GM23338 (cell line): ENCODE measurements around the gene FOXK2. TPM values are rescaled to one million over a fixed set of nuclear protein-coding genes. Genes with fewer than 3 reads are reported as not detected.
"Not testable (repeated sequence)": the region's sequence is repeated elsewhere in the genome, so short reads cannot be mapped to it uniquely, and the experiment has no call there.

Source experiments
- ATAC-seq: fragments of 200-7000 bp; cut with Tn5 transposase; 3 replicates; pipeline ENCODE4 v1.9.1; 2020
- DNase-seq: peaks from one replicate; pipeline ENCODE4 v3.0.0-alpha.2; 2015; ENCODE audit warnings: low spot score
- H2AFZ ChIP-seq: fragments of 200-600 bp; sonication (generic); 2 replicates; pipeline ENCODE4 v1.8.0; 2016; ENCODE audit warnings: antibody characterized with exemption, mild to moderate bottlenecking, moderate library complexity
- H3F3A ChIP-seq: fragments of 200-600 bp; sonication (generic); replicated peaks from 2 replicates; pipeline ENCODE4 v1.8.0; 2017; ENCODE audit warnings: antibody characterized with exemption, mixed run types, low read depth
- H3K27ac ChIP-seq: fragments of 200-600 bp; sonication (generic); 2 replicates; pipeline ENCODE4 v1.6.1; 2016; ENCODE audit warnings: low read depth
- H3K27me3 ChIP-seq: fragments of 200-600 bp; sonication (generic); 2 replicates; pipeline ENCODE4 v1.8.0; 2016; ENCODE audit warnings: mild to moderate bottlenecking, mixed run types, moderate library complexity; ENCODE audit not compliant: insufficient read depth
- H3K36me3 ChIP-seq: fragments of 200-600 bp; sonication (generic); 2 replicates; pipeline ENCODE4 v1.8.0; 2016; ENCODE audit warnings: mild to moderate bottlenecking; ENCODE audit not compliant: insufficient read depth
- H3K4me1 ChIP-seq: fragments of 200-600 bp; sonication (generic); 2 replicates; pipeline ENCODE4 v1.8.0; 2016; ENCODE audit warnings: mild to moderate bottlenecking, moderate library complexity; ENCODE audit not compliant: insufficient read depth
- H3K4me2 ChIP-seq: fragments of 200-600 bp; sonication (generic); 2 replicates; pipeline ENCODE4 v1.7.1; 2017; ENCODE audit warnings: mixed run types
- H3K4me3 ChIP-seq: fragments of 200-600 bp; sonication (generic); 2 replicates; pipeline ENCODE4 v1.6.1; 2016; ENCODE audit warnings: mixed run types
- H3K79me2 ChIP-seq: fragments of 200-600 bp; sonication (generic); replicated peaks from 2 replicates; pipeline ENCODE4 v1.8.0; 2017; ENCODE audit warnings: mild to moderate bottlenecking; ENCODE audit not compliant: insufficient read depth
- H3K9me2 ChIP-seq: fragments of 200-600 bp; sonication (generic); 2 replicates; pipeline ENCODE4 v1.8.0; 2017; ENCODE audit not compliant: insufficient read depth
- H4K20me1 ChIP-seq: fragments of 200-600 bp; sonication (generic); replicated peaks from 2 replicates; pipeline ENCODE4 v1.8.0; 2017; ENCODE audit warnings: mild to moderate bottlenecking; ENCODE audit not compliant: insufficient read depth
- H3K27ac Mint-ChIP-seq: 2 replicates; pipeline ENCODE4 v1.8.0; 2020; ENCODE audit warnings: inconsistent platforms, mild to moderate bottlenecking, moderate library complexity, mixed read lengths
- H3K27me3 Mint-ChIP-seq: 3 replicates; pipeline ENCODE4 v1.8.0; 2022; ENCODE audit warnings: low read depth, mild to moderate bottlenecking, moderate library complexity, mixed read lengths, inconsistent platforms; ENCODE audit not compliant: insufficient read depth, poor library complexity
- H3K36me3 Mint-ChIP-seq: 3 replicates; pipeline ENCODE4 v1.8.0; 2021; ENCODE audit warnings: low read depth, mild to moderate bottlenecking, inconsistent platforms, moderate library complexity, mixed read lengths
- H3K4me1 Mint-ChIP-seq: 3 replicates; pipeline ENCODE4 v1.8.0; 2020; ENCODE audit warnings: mild to moderate bottlenecking, inconsistent platforms, mixed read lengths
- H3K4me3 Mint-ChIP-seq: 3 replicates; pipeline ENCODE4 v1.8.0; 2021; ENCODE audit warnings: moderate library complexity, mild to moderate bottlenecking, inconsistent platforms, mixed read lengths
- H3K9me3 Mint-ChIP-seq: 3 replicates; pipeline ENCODE4 v1.8.0; 2020; ENCODE audit warnings: moderate library complexity, mild to moderate bottlenecking, inconsistent platforms, mixed read lengths
- CREB1 ChIP-seq: fragments of 250-450 bp; sonication (Bioruptor Pico); IDR thresholded peaks from 2 replicates; pipeline ENCODE4 v1.5.0; 2020; ENCODE audit warnings: low read depth, mild to moderate bottlenecking, moderate library complexity
- CTCF ChIP-seq, 2 experiments: fragments of 200-600 bp in 1 of 2; sonication (generic) in 1 of 2; conservative IDR thresholded peaks; 2 replicates each; pipeline versions ENCODE4 v1.5.1 to v1.6.1; 2016 to 2017; ENCODE audit warnings: antibody characterized with exemption in 2 of 2, low read depth in 2 of 2, mild to moderate bottlenecking in 2 of 2, moderate library complexity in 1 of 2
- ETS1 ChIP-seq: IDR thresholded peaks from 2 replicates; pipeline ENCODE4 v1.6.1; 2016; ENCODE audit warnings: antibody characterized with exemption
- EZH2 ChIP-seq: fragments of 200-600 bp; sonication (generic); IDR thresholded peaks from one replicate; pipeline ENCODE4 v1.8.0; 2017; ENCODE audit warnings: antibody characterized with exemption, mild to moderate bottlenecking, low read depth; ENCODE audit not compliant: unreplicated experiment
- JUNB ChIP-seq: IDR thresholded peaks from one replicate; pipeline ENCODE4 v1.6.1; 2016; ENCODE audit warnings: antibody characterized with exemption; ENCODE audit not compliant: unreplicated experiment
- POLR2AphosphoS5 ChIP-seq: IDR thresholded peaks from 2 replicates; pipeline ENCODE4 v1.6.1; 2016; ENCODE audit warnings: antibody characterized with exemption, low read depth
- REST ChIP-seq: IDR thresholded peaks from one replicate; pipeline ENCODE4 v1.6.1; 2018; ENCODE audit warnings: antibody characterized with exemption; ENCODE audit not compliant: unreplicated experiment
- STAT1 ChIP-seq: IDR thresholded peaks from one replicate; pipeline ENCODE4 v1.6.1; 2016; ENCODE audit warnings: antibody characterized with exemption; ENCODE audit not compliant: unreplicated experiment
- ZNF331 ChIP-seq: fragments of 250-450 bp; sonication (Bioruptor Pico); IDR thresholded peaks from 2 replicates; pipeline ENCODE4 v1.5.0; 2020; ENCODE audit warnings: low read depth, mild to moderate bottlenecking, moderate library complexity
- ZNF462 ChIP-seq: fragments of 250-450 bp; sonication (Bioruptor Pico); IDR thresholded peaks from 2 replicates; pipeline ENCODE4 v1.5.0; 2020; ENCODE audit warnings: mild to moderate bottlenecking, moderate library complexity
- polyA plus RNA-seq: library from polyadenylated mRNA; unstranded; fragments of >200 nt; fragmentation: Nextera tagmentation; extraction: Ambion mirVana; gene quantifications from 2 replicates; pipeline ENCODE4 v1.2.1, GENCODE V29; 2016
- total RNA-seq: library from RNA; depleted of rRNA; stranded (reverse); fragments of >200 nt; shearing (Covaris generic); gene quantifications from 2 replicates; pipeline ENCODE4 v1.2.3, GENCODE V29; 2014

The FOXK2 gene
- total and polyA plus RNA-seq, 2 experiments from 2014 or later = 12.3 to 66.0 TPM

- Histone ChIP-seq H4K20me1 (peaks cover 82% of the 10 kb centered on the region), H3K36me3 (peaks cover 18% of the 10 kb centered on the region), H3K79me2 (peaks cover 95% of the 10 kb centered on the region)
- H3K27ac ChIP-seq, H3K27ac Mint-ChIP-seq, H3K4me3 ChIP-seq, H3K4me3 Mint-ChIP-seq, H3K9me3 Mint-ChIP-seq, H3K4me1 ChIP-seq, H3K27me3 ChIP-seq, H3K4me2 ChIP-seq, DNase-seq, H3K9me2 ChIP-seq, H3F3A ChIP-seq, ATAC-seq, H2AFZ ChIP-seq: not testable (repeated sequence)
- H3K36me3 Mint-ChIP-seq = peaks cover 24% of the 10 kb centered on the region
- H3K4me1 Mint-ChIP-seq = peaks cover 28% of the 10 kb centered on the region
- peaks cover 11% of the 10 kb centered on the region for H3K27me3 Mint-ChIP-seq
These were observed 44.2 kb downstream of the FOXK2 start for GRCh38 chr17:82563745-82564144.

GRCh38 chr17:82564241-82564640 lies 44.7 kb downstream of the FOXK2 start:
- no peaks in the 10 kb centered on the region for H3K9me3 Mint-ChIP-seq
- Histone ChIP-seq H3F3A (peaks cover 5% of the 10 kb centered on the region; the same call in 1 of the 2 replicates), H3K36me3 (peaks cover 18% of the 10 kb centered on the region), H3K27ac (no peak overlapping the region), H3K4me1 (no peaks in the 10 kb centered on the region; the same call in 1 of the 2 replicates), H3K4me3 (no peak overlapping the region), H3K9me2 (no peaks in the 10 kb centered on the region), H2AFZ (no peak overlapping the region), H3K27me3 (no peaks in the 10 kb centered on the region), H3K79me2 (peaks cover 95% of the 10 kb centered on the region), H4K20me1 (peaks cover 78% of the 10 kb centered on the region), H3K4me2 (no peak overlapping the region)
- H3K4me3 Mint-ChIP-seq = no peak overlapping the region
- H3K4me1 Mint-ChIP-seq = peaks cover 28% of the 10 kb centered on the region
- no peak for DNase-seq
- H3K36me3 Mint-ChIP-seq = peaks cover 27% of the 10 kb centered on the region
- H3K27ac Mint-ChIP-seq = no peak overlapping the region
- peaks cover 11% of the 10 kb centered on the region for H3K27me3 Mint-ChIP-seq
- no peak for ATAC-seq
- TF ChIP-seq JUNB (no peak), STAT1 (no peak), ZNF462 (CRISPR knock-in tag) (no peak), CTCF (conservative IDR thresholded peaks at IDR 0.05; ENCODE audit: low read depth in 2 of 2) (no peak), CREB1 (CRISPR knock-in tag) (no peak), REST (no peak), POLR2AphosphoS5 (no peak), ZNF331 (CRISPR knock-in tag) (no peak), EZH2 (no peak), ETS1 (no peak)
